ENCODE data around the gene SATB1.

GRCh38 chr3:18307529-18307928 lies 117.6 kb downstream of the SATB1 start:
- TF ChIP-seq CTCF (IDR thresholded peaks at IDR 0.05; ENCODE audit: low read depth, low read length) (no peak), MYC (IDR thresholded peaks at IDR 0.05; ENCODE audit: low read depth, low read length) (no peak), POLR2A (IDR thresholded peaks at IDR 0.05; ENCODE audit: extremely low read depth, insufficient read length) (no peak), MAX (IDR thresholded peaks at IDR 0.05; ENCODE audit: low read depth, low read length) (no peak)

Data from NB4 (cell line).